HG03175 (cell line): ENCODE measurements around the gene PICALM.

Experiments used
- ATAC-seq: cut with Tn5 transposase; IDR thresholded peaks from one replicate; pipeline ENCODE4 v1.9.1; 2021; ENCODE audit warnings: mild to moderate bottlenecking, moderate library complexity; ENCODE audit not compliant: unreplicated experiment

Gene PICALM

DNA sequence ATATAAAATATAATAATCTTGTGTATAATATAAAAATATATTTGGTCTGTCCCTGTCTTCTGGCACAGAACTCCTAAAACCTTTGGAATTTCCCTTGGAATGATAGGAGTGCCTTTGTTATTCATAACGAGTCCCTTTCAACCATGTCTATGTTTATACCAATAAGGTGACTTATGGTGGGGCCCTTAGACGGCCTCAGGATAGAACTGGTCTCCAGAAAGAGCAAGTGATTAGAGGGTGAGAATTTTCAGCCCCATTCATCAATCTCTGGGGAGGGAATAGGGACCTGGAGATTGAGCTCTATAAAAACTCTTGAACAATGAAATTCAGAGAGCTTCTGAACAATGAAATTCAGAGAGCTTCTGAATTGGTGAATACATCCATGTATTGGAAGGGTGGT, 18.4 kb upstream of the PICALM start:
- ATAC-seq, result no peak

GRCh38 chr11:86081455-86081854, 12.6 kb upstream of the PICALM start:
- no peak for ATAC-seq

GRCh38 chr11:86079421-86079820, 10.5 kb upstream of the PICALM start:
- ATAC-seq, result no peak

GRCh38 chr11:86073948-86074347, 5.1 kb upstream of the PICALM start:
- no peak for ATAC-seq

GRCh38 chr11:86072211-86072610, 3.3 kb upstream of the PICALM start:
- no peak for ATAC-seq

- ATAC-seq, result no peak
These were observed 1.5 kb upstream of the PICALM start for GRCh38 chr11:86070142-86071056.

- peak; percentile 29 for ATAC-seq
These were observed 671 bp upstream of the PICALM start for GRCh38 chr11:86069408-86070101.

DNA sequence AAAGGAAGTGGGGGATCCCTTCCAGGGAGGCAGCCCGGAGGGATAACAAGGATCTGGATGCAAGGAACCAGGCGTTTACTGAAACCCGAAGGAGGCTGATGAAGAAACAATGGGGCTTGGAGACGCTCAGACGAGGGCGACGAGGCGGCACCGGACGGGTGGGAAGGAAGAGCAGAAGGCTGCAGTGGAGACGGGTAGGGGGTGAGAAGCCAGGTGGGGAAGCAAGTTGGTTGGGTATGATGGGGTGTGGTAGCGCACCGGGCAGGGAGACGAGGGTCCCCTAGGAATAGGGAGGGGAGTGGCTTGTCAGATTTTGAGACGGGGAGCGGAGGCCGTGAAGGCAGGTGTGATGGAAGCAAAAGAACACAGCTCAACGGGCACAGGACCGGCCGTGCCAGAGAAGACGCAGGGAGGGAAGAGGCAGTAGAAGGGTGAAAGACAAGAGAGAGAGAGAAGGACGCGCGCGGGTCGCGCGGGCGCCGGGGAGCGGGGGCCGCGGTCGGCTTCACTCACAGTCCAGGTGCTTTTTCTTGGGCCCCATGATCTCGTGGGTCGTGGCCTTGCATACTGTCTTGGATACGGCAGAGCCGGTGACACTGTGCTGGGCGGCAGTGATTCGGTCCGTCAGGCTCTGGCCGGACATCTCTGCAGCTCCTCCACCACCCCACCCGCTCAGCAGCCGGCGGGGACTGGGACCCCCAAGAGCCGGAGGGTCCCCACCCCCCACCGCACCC, 579 bp downstream of the PICALM start:
- peak; percentile 14 for ATAC-seq

GRCh38 chr11:86067851-86068137, 1.1 kb downstream of the PICALM start:
- no peak for ATAC-seq

DNA sequence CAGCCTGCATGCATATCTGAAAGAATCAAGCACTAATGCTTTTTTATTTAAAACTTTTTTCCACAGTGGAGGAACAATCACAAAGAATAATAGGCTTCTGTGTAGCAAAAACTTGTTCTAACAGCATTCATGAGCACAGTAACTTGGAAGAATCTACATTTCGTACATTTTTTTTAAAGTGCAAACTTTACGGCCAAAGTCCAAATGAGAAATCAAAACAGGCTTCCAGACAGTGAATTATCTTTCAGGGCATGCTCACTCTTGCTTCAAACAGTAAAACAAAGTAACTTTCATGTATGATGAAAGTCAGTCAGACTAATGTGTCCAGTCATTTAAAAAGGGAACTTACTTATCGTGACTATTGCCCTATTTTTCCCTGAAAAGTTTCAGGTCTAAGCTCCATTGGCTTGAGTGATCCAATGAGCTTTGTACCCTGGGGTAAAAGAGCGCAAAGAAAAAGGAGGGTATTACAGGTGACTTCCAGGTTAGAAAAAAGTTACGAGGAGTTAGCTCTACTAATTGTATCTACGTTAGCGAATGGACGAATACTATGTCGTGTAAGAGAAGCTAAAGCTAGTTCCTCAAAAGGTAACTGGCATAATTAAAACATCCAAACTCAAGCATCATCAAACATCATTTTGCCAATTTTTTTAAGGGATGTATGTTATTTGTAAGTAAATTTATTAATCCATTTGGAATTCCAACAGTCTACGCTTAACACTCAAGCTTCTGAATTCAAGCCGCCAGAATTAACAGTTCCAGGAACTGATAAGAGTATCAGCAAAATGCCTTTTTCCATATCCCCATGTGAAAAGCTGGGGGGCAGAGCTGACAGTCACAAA, 1.7 kb downstream of the PICALM start:
- no peak for ATAC-seq

GRCh38 chr11:86066657-86067008, 2.3 kb downstream of the PICALM start:
- ATAC-seq, result no peak

DNA sequence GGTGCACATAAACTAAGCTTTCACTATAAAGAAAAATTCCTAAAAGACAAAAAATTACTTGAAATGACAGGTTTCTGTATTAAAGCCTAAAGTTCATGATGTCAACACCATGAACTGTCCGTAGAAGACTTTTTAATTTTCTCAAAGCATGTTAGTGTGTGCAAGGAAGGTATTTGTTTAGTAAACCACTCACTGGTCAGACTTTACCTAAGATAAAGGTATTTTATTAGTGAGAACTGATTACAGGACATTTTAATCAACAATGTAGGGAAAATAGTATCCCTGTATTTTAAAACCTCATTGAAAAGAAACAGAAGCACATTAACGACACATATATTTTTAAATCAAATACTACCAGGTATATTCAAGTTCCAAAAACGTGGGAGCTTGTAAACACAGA, 2.9 kb downstream of the PICALM start:
- ATAC-seq, result no peak

DNA sequence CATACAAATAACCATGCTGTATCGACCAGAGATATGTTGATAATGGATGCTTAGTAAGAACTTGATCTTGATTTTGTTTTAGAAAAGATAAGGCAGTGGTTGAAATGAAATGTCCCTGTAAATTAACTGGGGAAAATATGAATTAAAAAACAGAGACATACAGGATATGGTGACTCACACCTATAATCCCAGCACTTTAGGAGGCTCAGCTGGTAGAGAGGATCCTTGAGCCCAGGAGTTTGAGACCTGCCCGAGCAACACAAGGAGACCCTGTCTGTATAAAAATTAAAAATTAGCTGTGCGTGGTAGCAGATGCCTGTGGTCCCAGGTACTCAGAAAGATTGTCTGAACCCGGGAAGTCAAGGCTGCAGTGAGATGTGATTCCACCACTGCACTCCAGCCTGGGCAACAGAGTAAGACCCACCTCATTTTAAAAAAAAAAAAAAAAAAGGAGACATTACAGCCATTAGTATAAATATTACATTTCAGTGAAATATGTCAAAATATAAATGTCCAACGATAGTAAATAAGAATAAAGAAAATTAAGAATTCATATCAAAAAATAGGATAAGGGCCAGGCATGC, 4.6 kb downstream of the PICALM start:
- ATAC-seq, result no peak

DNA sequence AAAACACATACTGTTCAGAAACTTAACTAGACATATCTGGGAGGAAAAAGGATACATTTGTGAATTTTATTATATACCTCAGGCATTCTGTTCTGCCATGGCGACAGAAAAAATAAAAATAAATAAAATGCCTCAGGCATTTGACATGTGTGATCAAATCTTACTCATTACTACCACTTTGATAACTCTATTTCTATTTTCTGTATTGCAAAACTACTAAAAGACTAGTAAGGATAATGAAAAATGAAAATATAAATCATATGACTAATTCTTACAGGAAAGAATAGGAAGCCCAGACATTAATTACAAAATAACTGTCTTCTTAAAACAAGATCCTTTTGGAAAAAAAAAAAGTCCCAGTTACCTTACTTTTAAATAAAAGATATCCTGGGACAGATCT, 5.3 kb downstream of the PICALM start:
- ATAC-seq, result no peak

DNA sequence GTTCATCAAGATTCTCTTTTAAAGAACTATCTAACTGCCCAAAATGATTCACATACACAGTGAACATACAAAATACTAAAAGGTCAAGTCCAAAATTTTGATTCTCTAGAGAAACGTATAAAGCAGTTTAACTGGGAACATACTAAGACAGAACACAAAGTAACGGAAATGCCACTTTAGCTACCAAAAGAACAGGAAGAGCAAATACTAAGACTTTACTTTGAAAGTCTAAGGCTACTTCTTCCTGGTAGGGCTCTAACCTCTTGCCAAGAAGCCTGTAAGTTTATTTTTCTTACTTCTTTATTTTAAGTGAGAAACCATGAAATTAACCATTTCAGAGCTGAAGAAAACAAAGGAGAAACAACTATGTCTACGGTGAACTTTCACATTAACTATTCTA, 6.2 kb downstream of the PICALM start:
- ATAC-seq, result no peak

GRCh38 chr11:86061483-86062205, 7.2 kb downstream of the PICALM start:
- no peak for ATAC-seq

GRCh38 chr11:86060544-86060943, 8.3 kb downstream of the PICALM start:
- no peak for ATAC-seq

- no peak for ATAC-seq
These were observed 10.5 kb downstream of the PICALM start for GRCh38 chr11:86058360-86058759.

DNA sequence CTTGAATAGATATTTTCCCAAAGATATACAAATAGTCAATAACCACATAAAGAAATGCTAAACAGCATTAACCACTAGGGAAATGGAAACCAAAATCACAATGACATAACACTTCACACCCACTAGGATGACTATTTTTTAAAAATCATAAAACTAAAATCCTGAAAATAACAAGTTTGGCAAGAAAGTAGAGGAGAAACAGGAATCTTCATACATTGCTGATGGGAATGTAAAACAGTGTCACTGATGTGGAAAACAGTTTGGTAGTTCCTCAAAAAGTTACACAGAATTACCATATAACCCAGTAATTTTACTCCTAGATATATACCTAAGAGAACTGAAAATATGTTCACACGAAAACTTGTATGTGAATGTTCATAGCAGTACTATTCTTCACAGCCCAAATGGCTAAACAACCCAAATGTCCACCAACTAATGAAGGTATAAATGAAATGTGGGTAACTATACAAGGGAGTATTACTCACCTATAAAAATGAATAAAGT, 12.5 kb downstream of the PICALM start:
- ATAC-seq, result no peak
